Left renal cortex interstitium (tissue), 4 donors: ENCODE results near the gene CD83. TPM values are rescaled to one million over a fixed set of nuclear protein-coding genes. Genes with fewer than 3 reads are reported as not detected.

ENCODE experiments used
- polyA plus RNA-seq, 4 donors: library from polyadenylated mRNA; unstranded; fragments of 120-200 nt; gene quantifications; one replicate each; pipeline ENCODE4 v1.2.1, GENCODE V29; 2013; ENCODE audit not compliant: insufficient read length in 4 of 4

CD83 gene
- polyA plus RNA-seq, 4 donors, result 9.4 to 14.7 (median 11.7) TPM

Other genes starting within 250 kb of the CD83 start
- gene RNF182, start 192.8 kb upstream of the CD83 start, polyA plus RNA-seq, result 1 to 10 TPM; 2.6 to 3.5 (median 2.9) TPM